Measurements from ENCODE around the gene WEE2.
"Not testable (repeated sequence)": the region's sequence is repeated elsewhere in the genome, so short reads cannot be mapped to it uniquely, and the experiment has no call there.

WEE2 gene

DNA sequence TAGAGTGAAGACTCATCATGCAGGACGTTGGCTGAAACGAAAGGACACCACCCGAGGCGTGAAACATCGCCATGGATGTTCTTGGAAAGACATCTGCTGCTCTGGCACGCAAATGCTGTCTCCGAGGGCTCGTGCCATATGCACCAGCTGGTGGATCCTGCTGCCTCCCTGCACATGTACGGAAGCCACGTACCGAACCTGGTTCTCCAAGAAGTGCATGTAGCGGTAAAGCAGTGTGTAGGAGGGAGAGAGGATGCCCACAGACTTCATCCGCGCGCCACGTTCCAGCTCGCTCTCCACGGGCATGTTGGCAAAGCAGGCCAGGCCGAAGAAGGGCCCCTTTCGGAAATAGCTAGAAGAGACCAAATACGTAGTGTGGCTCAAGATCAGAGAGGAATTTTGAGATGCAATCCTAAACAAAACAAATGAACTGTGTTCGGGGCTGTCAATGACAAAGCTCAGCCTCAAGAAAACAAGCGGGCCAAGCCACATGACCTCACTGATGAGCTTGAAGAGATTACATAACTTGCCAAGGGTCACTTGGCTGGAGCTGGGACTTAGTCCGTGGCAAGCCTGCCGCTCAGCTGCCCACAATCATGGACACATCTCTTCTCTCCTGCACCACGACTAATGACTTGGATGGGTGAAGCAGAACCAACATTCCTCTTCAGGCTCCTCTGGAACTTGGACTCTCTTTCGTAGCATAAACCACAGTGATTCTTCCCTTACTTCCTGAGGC lies 22.7 kb upstream of the WEE2 start:
- H3K36me3 Mint-ChIP-seq, result peaks cover 12% of the 10 kb centered on the region
- peaks cover 18% of the 10 kb centered on the region for H3K4me1 Mint-ChIP-seq
- no peaks in the 10 kb centered on the region for H3K9me3 Mint-ChIP-seq
- H3K4me3 Mint-ChIP-seq, result no peak overlapping the region
- H3K27ac Mint-ChIP-seq, result no peak overlapping the region
- no peaks in the 10 kb centered on the region for H3K27me3 Mint-ChIP-seq

DNA sequence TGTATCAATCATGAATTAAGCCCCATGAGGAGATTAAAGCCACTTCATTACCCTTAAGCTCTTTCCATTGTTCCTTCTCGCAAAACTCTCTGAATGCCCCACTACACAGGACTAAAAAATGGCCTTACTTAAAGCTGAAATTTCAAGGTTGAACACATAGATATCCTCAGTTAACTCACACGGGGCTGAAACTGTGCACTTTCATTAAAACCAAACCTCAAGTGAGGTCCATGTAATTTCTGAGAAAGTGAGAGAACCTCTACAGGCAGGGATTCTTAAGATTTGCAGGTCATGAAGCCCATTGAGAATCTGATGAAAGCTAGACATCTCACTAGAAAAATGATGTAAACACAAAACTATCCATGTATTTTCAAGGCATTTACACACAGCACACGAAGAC lies 22.1 kb upstream of the WEE2 start:
- Mint-ChIP-seq H3K36me3 (peaks cover 11% of the 10 kb centered on the region), H3K27me3 (no peaks in the 10 kb centered on the region), H3K4me3 (no peak overlapping the region), H3K4me1 (peaks cover 21% of the 10 kb centered on the region), H3K9me3 (no peaks in the 10 kb centered on the region), H3K27ac (no peak overlapping the region)

DNA sequence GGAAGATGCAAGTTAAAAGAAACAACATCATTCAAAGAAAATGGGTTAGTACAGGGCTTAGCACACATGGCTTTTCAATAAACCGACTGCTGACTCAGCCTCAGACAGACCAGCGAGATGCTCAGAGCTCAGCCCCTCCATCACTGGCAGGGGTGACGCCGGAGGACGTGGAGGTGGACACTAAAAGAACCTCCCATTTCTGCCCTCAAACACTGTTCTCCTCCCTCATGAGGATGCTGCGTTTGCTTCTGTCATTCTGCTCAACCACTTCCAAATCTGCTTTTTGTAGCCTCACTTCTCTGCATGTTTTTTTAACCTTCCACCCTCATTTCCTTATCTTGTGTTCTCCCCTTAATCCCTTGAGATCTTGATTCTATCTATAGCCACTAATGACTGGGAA lies 21.5 kb upstream of the WEE2 start:
- no peak overlapping the region for H3K4me3 Mint-ChIP-seq
- H3K27ac Mint-ChIP-seq, result no peak overlapping the region

DNA sequence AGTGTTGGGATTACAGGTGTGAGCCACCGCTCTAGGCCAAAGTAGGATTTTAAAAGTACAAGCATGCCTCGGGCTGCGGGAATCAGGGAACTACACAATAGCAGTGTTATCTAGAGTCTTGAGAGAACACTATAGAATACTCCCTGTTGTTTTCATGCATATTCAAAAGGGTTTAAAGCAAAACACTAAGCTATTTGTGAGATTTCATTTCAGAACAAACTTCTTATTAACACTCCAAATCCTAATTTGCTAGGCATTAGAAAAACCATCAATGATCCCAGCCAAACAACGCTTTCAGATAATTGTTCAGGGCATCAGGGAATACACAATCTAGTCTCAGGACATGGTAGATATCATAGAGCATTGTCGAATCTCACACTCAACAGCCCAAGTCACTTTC lies 20.1 kb upstream of the WEE2 start:
- H3K9me3 Mint-ChIP-seq, result no peaks in the 10 kb centered on the region
- H3K27ac Mint-ChIP-seq, result no peak overlapping the region
- H3K4me1 Mint-ChIP-seq, result peaks cover 31% of the 10 kb centered on the region
- no peak overlapping the region for H3K4me3 Mint-ChIP-seq
- peaks cover 7% of the 10 kb centered on the region for H3K36me3 Mint-ChIP-seq
- H3K27me3 Mint-ChIP-seq, result no peaks in the 10 kb centered on the region

More for the DNA sequence above, 21.5 kb upstream of the WEE2 start:
- H3K36me3 Mint-ChIP-seq, result peaks cover 11% of the 10 kb centered on the region
- H3K9me3 Mint-ChIP-seq, result no peaks in the 10 kb centered on the region
- H3K4me1 Mint-ChIP-seq, result peaks cover 22% of the 10 kb centered on the region
- no peaks in the 10 kb centered on the region for H3K27me3 Mint-ChIP-seq

DNA sequence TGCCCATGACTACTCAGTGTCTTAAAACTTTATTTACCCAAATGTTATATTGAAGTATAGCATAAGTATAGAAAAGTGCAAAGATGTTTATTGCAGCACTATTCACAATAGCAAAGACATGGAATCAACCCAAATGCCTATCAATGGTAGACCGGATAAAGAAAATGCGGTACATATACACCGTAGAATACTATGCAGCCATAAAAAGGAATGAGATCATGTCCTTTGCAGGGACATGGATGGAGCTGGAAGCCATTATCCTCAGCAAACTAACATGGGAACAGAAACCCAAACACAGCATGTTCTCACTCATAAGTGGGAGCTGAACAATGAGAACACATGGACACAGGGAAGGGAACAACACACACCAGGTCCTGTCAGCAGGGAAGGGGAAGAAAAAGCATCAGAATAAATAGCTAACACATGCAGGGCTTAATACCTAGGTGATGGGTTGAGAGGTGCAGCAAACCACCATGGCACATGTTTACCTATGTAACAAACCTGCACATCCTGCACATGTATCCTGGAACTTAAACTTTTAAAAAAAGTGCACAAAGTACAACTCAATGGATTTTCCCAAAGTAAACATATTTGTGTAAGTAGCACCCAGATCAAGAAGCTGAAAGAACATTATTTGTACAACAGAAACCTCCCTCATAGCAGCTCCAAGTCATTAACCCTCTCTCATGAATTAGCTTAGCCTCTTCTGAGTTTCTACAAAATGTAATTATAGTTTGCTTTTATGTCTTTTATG lies 18.9 kb upstream of the WEE2 start:
- H3K4me1 Mint-ChIP-seq, result peaks cover 37% of the 10 kb centered on the region

DNA sequence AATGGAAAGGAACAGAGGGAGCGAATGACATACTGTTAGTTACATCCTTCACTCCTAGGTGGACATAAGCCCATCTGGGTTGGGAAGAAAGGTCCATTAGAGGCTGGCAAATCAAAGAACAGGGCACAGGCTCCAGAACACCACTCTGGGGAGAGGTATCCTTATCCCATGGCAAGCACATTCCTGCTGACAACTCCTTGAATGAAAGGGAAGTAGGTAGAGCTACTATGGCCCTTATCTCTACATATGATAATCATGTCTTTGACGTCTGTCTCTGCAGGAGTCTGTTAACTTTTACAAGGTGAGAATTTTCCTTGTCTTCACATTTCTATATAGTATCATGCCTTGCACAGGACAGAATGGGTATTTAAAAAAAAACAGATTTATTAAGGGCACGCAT lies 16.6 kb upstream of the WEE2 start:
- H3K9me3 Mint-ChIP-seq, result no peaks in the 10 kb centered on the region
- H3K27ac Mint-ChIP-seq, result no peak overlapping the region
- no peaks in the 10 kb centered on the region for H3K27me3 Mint-ChIP-seq
- H3K36me3 Mint-ChIP-seq, result peaks cover 5% of the 10 kb centered on the region
- no peak overlapping the region for H3K4me3 Mint-ChIP-seq
- peaks cover 59% of the 10 kb centered on the region for H3K4me1 Mint-ChIP-seq

More for the DNA sequence above, 18.9 kb upstream of the WEE2 start:
- not testable (repeated sequence) for H3K36me3 Mint-ChIP-seq, H3K27ac Mint-ChIP-seq, H3K4me3 Mint-ChIP-seq, H3K27me3 Mint-ChIP-seq, H3K9me3 Mint-ChIP-seq

DNA sequence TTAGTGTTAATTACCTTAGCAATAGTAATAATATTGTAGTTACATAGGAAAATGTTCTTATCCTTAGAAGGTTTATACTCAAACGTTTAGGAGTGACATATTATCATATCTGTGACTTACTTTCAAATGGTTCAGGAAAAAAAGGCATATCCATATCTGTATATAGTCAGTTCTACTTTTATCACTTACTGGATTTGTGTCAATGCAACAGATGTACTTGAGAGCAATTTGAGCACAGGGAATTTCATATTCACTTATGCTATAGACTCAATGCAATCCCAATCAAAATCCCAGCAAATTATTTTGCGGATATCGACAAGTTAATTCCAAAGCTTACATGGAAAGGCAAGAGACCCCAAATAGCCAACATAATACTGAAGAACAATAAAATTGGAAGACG lies 16.2 kb upstream of the WEE2 start:
- Mint-ChIP-seq H3K27me3 (no peaks in the 10 kb centered on the region), H3K4me1 (peaks cover 63% of the 10 kb centered on the region), H3K27ac (peak overlapping the region; percentile 79), H3K4me3 (no peak overlapping the region), H3K36me3 (peaks cover 4% of the 10 kb centered on the region), H3K9me3 (no peaks in the 10 kb centered on the region)

DNA sequence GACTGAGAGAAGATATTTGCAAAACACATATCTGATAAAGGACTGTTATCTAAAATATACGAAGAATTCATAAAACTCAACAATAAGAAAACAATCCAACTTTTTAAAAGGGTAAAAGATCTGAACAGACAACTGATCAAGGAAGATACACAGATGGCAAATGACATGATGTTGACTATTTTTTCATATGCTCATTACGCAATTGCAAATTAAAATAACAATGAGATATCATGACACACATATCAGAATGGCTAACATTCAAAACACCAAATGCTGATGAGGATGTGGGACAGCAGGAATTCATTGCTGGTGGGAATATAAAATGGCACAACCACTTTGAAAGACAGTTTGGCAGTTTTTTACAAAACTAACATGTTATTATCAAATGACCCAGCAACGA lies 15.1 kb upstream of the WEE2 start:
- no peak overlapping the region for H3K27ac Mint-ChIP-seq
- peaks cover 69% of the 10 kb centered on the region for H3K4me1 Mint-ChIP-seq
- H3K36me3 Mint-ChIP-seq, result peaks cover 2% of the 10 kb centered on the region
- no peak overlapping the region for H3K4me3 Mint-ChIP-seq
- no peaks in the 10 kb centered on the region for H3K27me3 Mint-ChIP-seq
- H3K9me3 Mint-ChIP-seq, result no peaks in the 10 kb centered on the region

DNA sequence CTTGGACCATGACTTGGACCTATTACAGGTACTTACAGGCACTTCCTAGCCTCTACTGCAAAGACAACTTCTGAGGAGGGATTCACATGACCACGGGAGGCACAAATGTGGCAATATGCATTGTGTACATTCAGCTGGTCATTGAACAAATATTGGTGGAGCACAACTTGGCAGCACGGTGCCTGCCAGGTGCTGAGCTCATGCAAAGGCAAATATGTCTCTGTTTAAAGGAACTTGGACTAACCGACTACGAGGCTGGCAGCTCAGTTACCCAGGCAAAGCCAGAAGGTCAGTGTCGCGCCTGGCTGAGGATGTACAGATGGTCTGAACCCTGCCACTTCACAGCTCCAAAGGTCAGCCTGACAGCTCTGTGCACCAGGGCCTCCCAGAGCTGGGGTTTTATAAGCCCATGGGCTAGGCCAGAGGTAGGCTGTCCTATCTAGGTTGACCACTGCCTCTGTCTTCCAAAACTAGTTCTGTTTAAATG lies 12.3 kb upstream of the WEE2 start:
- peaks cover 83% of the 10 kb centered on the region for H3K4me1 Mint-ChIP-seq
- H3K4me3 Mint-ChIP-seq, result no peak overlapping the region
- peaks cover 2% of the 10 kb centered on the region for H3K36me3 Mint-ChIP-seq
- H3K27ac Mint-ChIP-seq, result no peak overlapping the region
- no peaks in the 10 kb centered on the region for H3K27me3 Mint-ChIP-seq
- H3K9me3 Mint-ChIP-seq, result no peaks in the 10 kb centered on the region

DNA sequence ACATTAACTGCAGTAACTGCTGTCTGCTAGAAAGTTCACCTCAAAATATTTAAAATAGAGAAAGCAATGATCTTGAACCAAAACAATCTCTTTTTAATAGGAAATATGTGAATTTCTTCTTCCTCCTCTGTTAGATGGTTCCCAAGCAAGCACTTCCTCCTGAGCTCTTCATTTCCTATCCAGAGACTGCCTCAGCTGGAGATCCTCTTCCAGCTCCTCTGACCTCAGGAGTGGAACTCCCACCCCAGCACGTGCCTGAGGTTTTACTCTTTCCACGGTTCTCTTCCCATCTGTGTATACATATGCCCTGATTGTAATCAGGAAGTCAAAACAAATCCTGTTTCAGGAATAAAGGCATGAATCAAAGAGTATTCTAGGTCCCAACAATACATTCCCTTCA lies 11.8 kb upstream of the WEE2 start:
- Mint-ChIP-seq H3K27ac (peak overlapping the region; percentile 27), H3K36me3 (peaks cover 2% of the 10 kb centered on the region), H3K27me3 (no peaks in the 10 kb centered on the region), H3K4me3 (no peak overlapping the region), H3K4me1 (peaks cover 83% of the 10 kb centered on the region), H3K9me3 (no peaks in the 10 kb centered on the region)

DNA sequence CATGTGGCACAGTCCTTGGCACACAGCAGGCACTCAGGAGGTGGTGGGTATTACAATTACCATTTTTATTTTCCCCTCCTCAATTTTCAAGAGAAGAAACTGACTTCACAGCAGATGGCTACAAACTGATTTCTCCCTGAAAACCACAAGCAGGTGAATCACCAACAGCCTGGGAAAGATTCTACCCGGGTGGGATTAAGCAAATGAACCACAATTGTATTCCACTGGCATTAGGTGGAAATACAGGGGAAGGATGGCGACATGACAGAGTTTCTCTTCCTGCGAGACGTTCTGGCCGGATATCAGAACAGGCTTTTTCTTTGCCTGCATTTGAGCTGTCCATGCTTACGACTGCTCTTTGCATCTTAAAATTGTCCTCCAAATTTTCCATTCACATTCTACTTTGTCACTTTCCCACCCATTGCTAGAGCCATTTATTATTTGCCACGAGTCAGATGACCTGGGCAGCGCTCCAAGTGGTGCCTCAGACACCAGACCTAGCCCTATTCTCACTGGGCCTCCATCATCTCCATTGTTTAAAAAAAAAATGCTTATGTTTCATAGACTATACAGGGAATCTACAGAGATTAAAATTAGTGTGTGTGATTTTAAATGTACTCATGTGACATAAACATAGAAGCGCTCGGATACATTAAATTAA lies 10.8 kb upstream of the WEE2 start:
- Mint-ChIP-seq H3K36me3 (peaks cover 2% of the 10 kb centered on the region), H3K9me3 (no peaks in the 10 kb centered on the region), H3K27me3 (no peaks in the 10 kb centered on the region), H3K4me1 (peaks cover 79% of the 10 kb centered on the region), H3K27ac (no peak overlapping the region), H3K4me3 (no peak overlapping the region)

DNA sequence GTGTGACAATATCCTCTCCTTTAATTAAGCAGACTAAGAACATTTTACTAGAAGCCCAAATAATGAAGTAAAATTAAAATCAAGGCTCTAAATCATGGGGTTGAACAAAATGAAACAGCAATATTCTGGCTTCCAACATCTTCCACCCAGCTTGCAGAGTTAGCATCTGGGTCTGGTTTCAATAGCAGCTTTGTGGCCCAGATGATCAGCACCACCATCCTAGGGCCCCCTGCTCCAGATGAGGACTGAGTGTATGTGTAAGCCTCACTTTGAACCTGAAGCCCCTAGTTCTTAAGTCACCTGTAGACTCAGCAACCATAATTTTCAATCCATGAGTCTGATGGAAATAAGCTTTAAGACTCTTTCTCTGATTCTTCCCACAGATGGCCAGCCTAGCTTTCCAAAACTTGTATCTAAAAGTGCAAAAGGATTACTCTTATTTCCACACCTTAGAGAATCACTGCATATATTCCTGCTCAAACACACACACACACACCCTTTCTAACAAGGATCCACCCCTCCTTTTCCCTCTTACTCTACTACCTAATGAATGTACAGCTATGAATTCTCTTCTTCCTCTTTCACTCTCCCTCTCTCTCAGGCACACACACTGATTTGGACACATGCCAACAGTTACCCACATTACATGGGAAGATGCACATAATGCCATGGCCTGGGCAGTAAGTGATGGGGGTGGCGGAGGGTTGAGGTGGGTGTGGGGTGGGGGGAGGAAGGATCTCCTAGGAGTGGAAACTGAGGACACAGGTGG lies 9.7 kb upstream of the WEE2 start:
- Mint-ChIP-seq H3K27ac (no peak overlapping the region), H3K4me1 (peaks cover 78% of the 10 kb centered on the region), H3K4me3 (peak overlapping the region; percentile 34), H3K9me3 (no peaks in the 10 kb centered on the region), H3K36me3 (peaks cover 2% of the 10 kb centered on the region), H3K27me3 (no peaks in the 10 kb centered on the region)

DNA sequence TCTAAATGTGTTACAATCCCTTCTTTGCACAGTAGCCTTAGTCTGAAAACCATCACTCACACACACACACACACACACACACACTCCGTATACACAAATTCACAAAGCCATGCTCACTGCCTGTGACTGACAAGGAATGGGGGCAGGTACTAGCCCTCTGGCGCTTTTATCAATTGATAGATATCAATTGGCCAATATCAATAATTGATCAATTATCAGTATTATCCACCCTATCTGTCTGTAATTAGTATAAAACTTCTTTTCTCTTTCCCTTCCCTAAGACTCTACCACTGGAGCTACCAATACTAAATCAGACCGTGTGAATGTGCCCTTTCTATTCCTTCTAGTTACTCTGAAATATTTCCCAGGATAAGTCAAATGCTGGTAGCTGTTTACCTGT lies 8.3 kb upstream of the WEE2 start:
- Mint-ChIP-seq H3K4me3 (peak overlapping the region; percentile 84), H3K36me3 (peaks cover 2% of the 10 kb centered on the region), H3K27ac (no peak overlapping the region), H3K9me3 (no peaks in the 10 kb centered on the region), H3K27me3 (no peaks in the 10 kb centered on the region), H3K4me1 (peaks cover 68% of the 10 kb centered on the region)

DNA sequence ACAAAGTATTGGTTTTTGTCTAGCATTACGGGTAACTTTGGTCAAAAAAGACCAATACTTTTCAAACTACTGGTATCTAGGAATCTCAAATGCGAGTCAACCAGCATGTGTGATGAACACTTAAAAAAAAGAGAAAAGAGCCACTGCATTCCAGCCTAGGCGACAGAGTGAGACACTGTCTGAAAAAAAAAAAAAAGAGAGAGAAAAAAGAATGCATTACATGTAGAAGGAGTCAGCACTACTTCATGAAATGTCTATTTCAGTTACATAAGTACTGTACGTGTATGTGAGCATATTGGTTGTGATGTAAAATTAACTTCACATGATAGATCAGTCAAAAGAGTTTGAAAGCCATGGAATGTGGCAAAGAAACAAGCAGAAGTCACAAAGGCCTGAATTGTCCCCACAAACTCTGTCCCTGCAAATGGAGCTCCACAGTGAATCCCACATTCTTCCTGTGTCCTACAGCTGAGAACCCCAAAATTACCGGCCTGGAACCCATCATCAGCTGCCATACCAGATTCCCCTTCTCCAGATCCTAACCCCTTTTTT lies 7.8 kb upstream of the WEE2 start:
- peaks cover 2% of the 10 kb centered on the region for H3K36me3 Mint-ChIP-seq
- H3K27ac Mint-ChIP-seq, result peak overlapping the region; percentile 73
- peaks cover 63% of the 10 kb centered on the region for H3K4me1 Mint-ChIP-seq
- no peaks in the 10 kb centered on the region for H3K27me3 Mint-ChIP-seq
- H3K4me3 Mint-ChIP-seq, result peak overlapping the region; percentile 84
- no peaks in the 10 kb centered on the region for H3K9me3 Mint-ChIP-seq

DNA sequence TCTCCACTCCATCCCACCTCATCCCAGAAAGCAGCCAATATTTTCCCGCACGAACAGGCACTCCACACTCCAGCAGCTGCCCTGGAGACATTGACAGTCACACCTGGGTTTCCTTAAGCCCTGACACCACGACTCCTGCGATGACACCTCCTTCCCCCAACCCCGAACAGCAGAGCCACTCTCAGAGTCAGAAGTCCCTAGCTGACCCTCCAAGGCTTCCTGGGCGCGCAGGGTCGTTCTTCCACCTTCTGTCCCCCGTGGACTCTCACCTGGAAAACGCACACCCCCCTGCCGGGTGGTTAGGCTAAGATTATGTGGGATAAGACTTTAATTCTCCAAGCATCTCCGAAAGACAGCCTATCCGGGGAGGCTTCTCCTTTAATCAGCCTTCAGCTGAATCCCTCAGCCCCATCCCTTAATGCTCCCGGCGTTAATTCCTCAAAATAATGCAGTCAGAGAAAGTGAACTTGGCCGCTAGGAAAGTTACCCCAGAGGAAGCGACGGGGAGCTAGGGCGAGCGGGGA lies 7.2 kb upstream of the WEE2 start:
- Mint-ChIP-seq H3K27ac (peak overlapping the region; percentile 73), H3K27me3 (no peaks in the 10 kb centered on the region), H3K4me3 (peak overlapping the region; percentile 84), H3K36me3 (no peaks in the 10 kb centered on the region), H3K4me1 (peaks cover 57% of the 10 kb centered on the region), H3K9me3 (no peaks in the 10 kb centered on the region)
